Subcutaneous abdominal adipose tissue (tissue), 5 donors: Measurements from ENCODE around the gene CNTN5.

Experiments used
- H3K27ac ChIP-seq: one replicate; pipeline ENCODE4 v1.7.0; 2013; ENCODE audit warnings: low read depth, mild to moderate bottlenecking, inconsistent platforms, low read length, moderate library complexity
- H3K27me3 ChIP-seq, 5 donors: one replicate each; pipeline ENCODE4 v1.7.0; 2013; ENCODE audit warnings: low read length in 5 of 5, inconsistent platforms in 1 of 5; ENCODE audit not compliant: control insufficient read depth in 5 of 5, insufficient read depth in 4 of 5
- H3K36me3 ChIP-seq, 5 donors: one replicate each; pipeline ENCODE4 v1.7.0; 2013; ENCODE audit warnings: low read length in 5 of 5; ENCODE audit not compliant: control insufficient read depth in 5 of 5, insufficient read depth in 5 of 5
- H3K4me1 ChIP-seq, 5 donors: one replicate each; pipeline ENCODE4 v1.7.0; 2013; ENCODE audit warnings: low read length in 5 of 5, mild to moderate bottlenecking in 3 of 5, moderate library complexity in 1 of 5; ENCODE audit not compliant: control insufficient read depth in 5 of 5, insufficient read depth in 5 of 5
- H3K4me3 ChIP-seq, 5 donors: one replicate each; pipeline ENCODE4 v1.7.0; 2013; ENCODE audit warnings: low read length in 5 of 5, low read depth in 1 of 5
- H3K9ac ChIP-seq, 5 donors: one replicate each; pipeline ENCODE4 v1.7.0; 2013; ENCODE audit warnings: low read length in 5 of 5, mild to moderate bottlenecking in 4 of 5, moderate library complexity in 3 of 5
- H3K9me3 ChIP-seq, 5 donors: one replicate each; pipeline ENCODE4 v1.7.0; 2013; ENCODE audit warnings: low read length in 5 of 5; ENCODE audit not compliant: control insufficient read depth in 5 of 5
- donor health status: healthy.
- donor health status: healthy.
- donor health status: healthy.
- donor health status: healthy.
- donor health status: healthy.

The CNTN5 gene

DNA sequence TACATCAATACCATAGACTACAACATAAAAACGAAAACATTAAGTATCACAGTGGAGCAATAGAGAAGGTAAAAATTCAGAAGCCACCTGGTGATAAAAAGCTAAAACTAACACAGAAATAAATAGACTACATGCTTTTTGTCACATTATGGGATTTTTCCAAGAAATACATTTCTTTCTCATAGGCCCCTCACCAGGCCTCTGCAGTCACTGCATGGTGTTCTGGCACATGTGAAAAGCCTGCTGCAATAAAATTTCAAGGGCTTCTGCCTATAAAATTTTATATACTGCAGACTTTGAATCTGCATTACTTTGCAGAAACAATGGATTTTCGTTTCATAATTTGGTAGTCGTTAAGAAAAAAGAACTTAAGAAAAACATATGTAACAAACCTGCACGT, 655.5 kb downstream of the CNTN5 start:
- Histone ChIP-seq H3K4me3 (no peak overlapping the region), H3K9ac (no peak overlapping the region), H3K27ac (no peak overlapping the region), H3K4me1 (no peaks in the 10 kb centered on the region), H3K9me3 (no peaks in the 10 kb centered on the region), H3K36me3 (no peaks in the 10 kb centered on the region), H3K27me3 (no peaks in the 10 kb centered on the region)

DNA sequence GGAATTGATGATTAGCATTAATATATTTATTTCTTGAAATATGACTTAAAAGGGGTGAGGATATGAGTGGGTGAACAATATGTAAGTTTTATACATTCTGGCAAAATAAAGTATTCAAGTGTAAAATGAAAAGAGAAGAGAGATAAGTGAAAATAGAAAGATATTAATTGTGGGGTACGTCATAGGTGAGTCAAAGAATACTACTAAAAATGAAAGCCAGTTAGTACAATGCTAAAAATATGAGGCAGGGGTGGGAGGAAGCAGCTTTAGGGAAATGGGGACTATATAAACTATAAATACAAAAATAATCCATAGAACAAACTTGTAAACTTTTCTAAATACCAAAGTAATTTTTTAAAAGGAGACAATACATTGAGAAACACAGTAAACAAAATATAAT, 661.4 kb downstream of the CNTN5 start:
- Histone ChIP-seq H3K4me3 (no peak overlapping the region), H3K9ac (no peak overlapping the region), H3K9me3 (no peaks in the 10 kb centered on the region), H3K27ac (no peak overlapping the region), H3K27me3 (no peaks in the 10 kb centered on the region), H3K36me3 (no peaks in the 10 kb centered on the region), H3K4me1 (no peaks in the 10 kb centered on the region)

GRCh38 chr11:99682646-99683045, 661.9 kb downstream of the CNTN5 start:
- H3K27me3 ChIP-seq: no peaks in the 10 kb centered on the region
- H3K4me1 ChIP-seq: no peaks in the 10 kb centered on the region
- H3K36me3 ChIP-seq: no peaks in the 10 kb centered on the region
- no peaks in the 10 kb centered on the region for H3K9me3 ChIP-seq
- H3K27ac ChIP-seq: no peak overlapping the region
- no peak overlapping the region for H3K9ac ChIP-seq
- no peak overlapping the region for H3K4me3 ChIP-seq

DNA sequence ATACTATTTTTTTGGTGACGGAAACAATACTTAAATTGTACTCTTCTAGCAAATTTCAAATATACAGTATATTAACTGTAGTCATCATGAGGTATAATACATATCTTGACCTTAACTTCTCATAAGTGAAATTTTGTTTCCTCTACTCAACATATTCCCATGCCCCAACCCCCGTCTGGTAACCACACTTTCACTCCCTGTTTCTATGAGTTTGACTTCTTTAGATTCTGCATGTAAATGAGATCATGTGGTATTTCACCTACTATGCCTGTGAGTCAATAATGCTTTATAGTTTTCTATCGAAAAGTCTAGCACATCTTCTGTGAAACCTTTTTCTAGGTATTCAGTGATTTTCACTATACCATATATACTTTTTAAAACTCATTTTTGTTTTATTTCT, 663.2 kb downstream of the CNTN5 start:
- Histone ChIP-seq H3K4me3 (no peak overlapping the region), H3K9me3 (no peaks in the 10 kb centered on the region), H3K9ac (no peak overlapping the region), H3K4me1 (no peaks in the 10 kb centered on the region), H3K27me3 (no peaks in the 10 kb centered on the region), H3K27ac (no peak overlapping the region), H3K36me3 (no peaks in the 10 kb centered on the region)

DNA sequence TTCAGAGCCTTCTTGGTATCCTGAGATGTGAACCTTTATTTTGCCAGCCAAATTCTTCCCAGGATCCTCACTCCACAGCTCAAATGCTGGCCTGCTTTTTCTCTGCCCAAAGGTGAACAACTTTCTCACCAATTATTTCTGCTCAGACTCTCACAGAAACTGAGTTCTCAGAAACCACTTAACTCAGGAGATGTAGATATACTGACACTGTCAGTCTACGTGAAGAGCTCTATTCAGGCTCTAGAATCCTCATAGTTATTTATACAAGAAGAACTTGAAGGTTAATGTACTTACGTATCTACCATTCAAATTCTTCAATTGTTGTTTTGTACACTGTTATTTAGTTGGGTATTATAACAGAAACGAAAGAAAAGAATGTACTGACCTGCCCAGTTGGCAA, 666.1 kb downstream of the CNTN5 start:
- Histone ChIP-seq H3K27me3 (no peaks in the 10 kb centered on the region), H3K4me1 (no peaks in the 10 kb centered on the region), H3K36me3 (no peaks in the 10 kb centered on the region), H3K4me3 (no peak overlapping the region), H3K9me3 (no peaks in the 10 kb centered on the region), H3K27ac (no peak overlapping the region), H3K9ac (no peak overlapping the region)

GRCh38 chr11:99687320-99687719, 666.6 kb downstream of the CNTN5 start:
- Histone ChIP-seq H3K27me3 (no peaks in the 10 kb centered on the region), H3K4me3 (no peak overlapping the region), H3K9ac (no peak overlapping the region), H3K36me3 (no peaks in the 10 kb centered on the region), H3K4me1 (no peaks in the 10 kb centered on the region), H3K9me3 (no peaks in the 10 kb centered on the region), H3K27ac (no peak overlapping the region)

GRCh38 chr11:99693941-99694492, 673.3 kb downstream of the CNTN5 start:
- H3K36me3 ChIP-seq: no peaks in the 10 kb centered on the region
- H3K4me1 ChIP-seq: no peaks in the 10 kb centered on the region
- H3K9ac ChIP-seq: no peak overlapping the region
- H3K27me3 ChIP-seq: no peaks in the 10 kb centered on the region
- H3K4me3 ChIP-seq: no peak overlapping the region
- H3K27ac ChIP-seq: no peak overlapping the region
- no peaks in the 10 kb centered on the region for H3K9me3 ChIP-seq

- no peaks in the 10 kb centered on the region for H3K36me3 ChIP-seq
- no peaks in the 10 kb centered on the region for H3K9me3 ChIP-seq
- H3K9ac ChIP-seq: no peak overlapping the region
- H3K27me3 ChIP-seq: no peaks in the 10 kb centered on the region
- H3K27ac ChIP-seq: no peak overlapping the region
- no peaks in the 10 kb centered on the region for H3K4me1 ChIP-seq
- no peak overlapping the region for H3K4me3 ChIP-seq
These were observed 674.4 kb downstream of the CNTN5 start for GRCh38 chr11:99695106-99695505.

- no peaks in the 10 kb centered on the region for H3K9me3 ChIP-seq
- no peaks in the 10 kb centered on the region for H3K36me3 ChIP-seq
- no peak overlapping the region for H3K27ac ChIP-seq
- H3K27me3 ChIP-seq: no peaks in the 10 kb centered on the region
- H3K9ac ChIP-seq: no peak overlapping the region
- no peaks in the 10 kb centered on the region for H3K4me1 ChIP-seq
- H3K4me3 ChIP-seq: no peak overlapping the region
These were observed 686.1 kb downstream of the CNTN5 start for GRCh38 chr11:99706848-99707247.

- Histone ChIP-seq H3K27ac (no peak overlapping the region), H3K4me1 (no peaks in the 10 kb centered on the region), H3K9ac (no peak overlapping the region), H3K9me3 (no peaks in the 10 kb centered on the region), H3K4me3 (no peak overlapping the region), H3K36me3 (no peaks in the 10 kb centered on the region), H3K27me3 (no peaks in the 10 kb centered on the region)
These were observed 688.4 kb downstream of the CNTN5 start for GRCh38 chr11:99708928-99709672.
